GM12801 (cell line): Measurements from ENCODE around the gene SYNJ2BP.

Experiments
- TF ChIP-seq, protein P1 (sequence below): IDR thresholded peaks from one replicate; pipeline ENCODE4 v1.5.1; 2011; ENCODE audit warnings: control low read depth; ENCODE audit not compliant: insufficient read length; ENCODE audit errors: extremely low read depth

Gene SYNJ2BP

DNA sequence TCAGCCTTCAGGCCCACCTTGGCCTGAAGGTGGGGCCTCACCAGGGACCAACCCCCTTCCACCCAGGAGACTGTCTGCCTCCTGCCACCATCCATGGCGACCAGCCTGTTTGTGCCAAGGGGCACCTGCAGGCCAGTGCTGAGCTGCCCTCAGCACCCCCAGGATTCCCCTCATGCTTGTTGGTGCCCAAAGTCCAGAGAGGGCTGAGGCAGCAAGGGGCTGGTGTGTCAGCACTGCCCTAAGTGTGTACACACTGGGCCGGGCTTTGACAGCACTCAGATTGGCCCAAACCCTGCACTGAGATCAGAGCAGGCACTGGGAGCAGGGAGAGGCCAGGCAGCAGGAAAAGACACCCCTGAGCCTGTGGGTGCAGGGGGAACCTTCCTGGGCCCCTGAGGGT, 18.6 kb downstream of the SYNJ2BP start:
- TF ChIP-seq, protein P1, sequence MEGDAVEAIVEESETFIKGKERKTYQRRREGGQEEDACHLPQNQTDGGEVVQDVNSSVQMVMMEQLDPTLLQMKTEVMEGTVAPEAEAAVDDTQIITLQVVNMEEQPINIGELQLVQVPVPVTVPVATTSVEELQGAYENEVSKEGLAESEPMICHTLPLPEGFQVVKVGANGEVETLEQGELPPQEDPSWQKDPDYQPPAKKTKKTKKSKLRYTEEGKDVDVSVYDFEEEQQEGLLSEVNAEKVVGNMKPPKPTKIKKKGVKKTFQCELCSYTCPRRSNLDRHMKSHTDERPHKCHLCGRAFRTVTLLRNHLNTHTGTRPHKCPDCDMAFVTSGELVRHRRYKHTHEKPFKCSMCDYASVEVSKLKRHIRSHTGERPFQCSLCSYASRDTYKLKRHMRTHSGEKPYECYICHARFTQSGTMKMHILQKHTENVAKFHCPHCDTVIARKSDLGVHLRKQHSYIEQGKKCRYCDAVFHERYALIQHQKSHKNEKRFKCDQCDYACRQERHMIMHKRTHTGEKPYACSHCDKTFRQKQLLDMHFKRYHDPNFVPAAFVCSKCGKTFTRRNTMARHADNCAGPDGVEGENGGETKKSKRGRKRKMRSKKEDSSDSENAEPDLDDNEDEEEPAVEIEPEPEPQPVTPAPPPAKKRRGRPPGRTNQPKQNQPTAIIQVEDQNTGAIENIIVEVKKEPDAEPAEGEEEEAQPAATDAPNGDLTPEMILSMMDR = no peak

GRCh38 chr14:70397746-70398145, 19.1 kb downstream of the SYNJ2BP start:
- TF ChIP-seq, protein P1 = no peak

DNA sequence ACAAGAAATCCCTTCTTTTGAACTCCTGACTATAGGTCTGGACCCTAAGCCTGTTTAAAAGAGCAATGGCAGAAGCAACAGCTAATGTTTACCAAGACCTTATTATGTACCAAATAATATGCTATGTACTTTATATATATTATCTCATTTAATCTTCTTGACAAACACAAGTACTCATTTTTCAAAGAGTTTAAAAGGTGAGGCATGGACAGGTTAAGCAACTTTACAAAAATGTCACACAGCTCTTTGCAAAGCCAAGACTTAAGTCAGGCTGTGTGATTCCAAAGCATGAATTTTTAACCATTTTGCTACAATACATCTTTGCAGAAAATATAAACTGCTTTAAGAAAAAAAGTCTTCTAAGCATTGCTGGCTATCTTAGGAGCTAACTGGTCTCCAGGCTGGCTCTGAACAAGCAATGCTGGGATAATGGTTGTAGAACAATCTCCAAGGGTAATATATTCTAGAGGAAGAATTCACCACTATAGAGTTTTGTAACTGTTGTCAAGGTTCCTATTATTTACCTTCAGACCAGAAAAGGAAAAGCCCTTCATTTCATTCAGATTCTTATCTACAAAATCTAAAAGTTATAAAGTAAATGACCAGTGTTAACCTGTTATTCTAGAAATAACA, 22.1 kb downstream of the SYNJ2BP start:
- TF ChIP-seq, protein P1 = no peak

DNA sequence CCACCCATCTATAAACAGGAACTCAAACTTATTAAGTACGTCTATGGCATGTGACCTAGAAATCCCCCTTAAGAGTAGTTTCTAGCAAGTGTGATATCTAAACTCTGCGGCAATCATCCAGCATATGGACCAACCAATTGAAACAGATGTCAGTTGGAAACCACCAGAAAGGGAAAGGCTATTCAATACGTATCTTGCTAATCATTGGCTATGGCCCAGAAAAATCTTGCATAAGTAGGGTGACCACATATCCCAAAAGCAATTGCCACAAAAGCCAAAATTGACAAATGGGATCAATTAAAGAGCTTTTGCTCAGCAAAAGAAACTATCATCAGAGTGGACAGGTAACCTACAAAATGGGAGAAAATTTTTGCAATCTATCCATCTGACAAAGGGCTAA, 24.2 kb downstream of the SYNJ2BP start:
- TF ChIP-seq, protein P1 = no peak

- TF ChIP-seq, protein P1 = no peak
These were observed 25.1 kb downstream of the SYNJ2BP start for GRCh38 chr14:70391493-70392391.

GRCh38 chr14:70382536-70382935, 34.4 kb downstream of the SYNJ2BP start:
- TF ChIP-seq, protein P1 = no peak

DNA sequence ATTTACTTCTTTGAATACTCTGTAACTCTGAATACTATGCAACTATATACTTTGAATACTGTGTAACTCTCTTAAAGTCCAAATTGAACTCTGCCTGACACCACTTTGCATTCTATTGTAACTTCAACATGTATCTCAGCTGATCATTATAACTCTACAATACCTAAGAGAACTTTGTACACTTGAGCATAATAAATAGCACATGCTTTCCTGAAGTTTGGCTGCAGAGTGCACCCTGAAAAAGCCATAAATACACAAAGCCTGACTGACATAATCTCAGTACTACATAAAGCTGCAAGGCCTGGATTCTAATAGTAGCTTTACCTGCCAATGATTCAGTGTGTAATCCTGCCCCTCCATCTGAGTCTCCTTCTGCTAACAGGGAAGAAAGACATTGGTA, 36.1 kb downstream of the SYNJ2BP start:
- TF ChIP-seq, protein P1 = no peak
